ENCODE results near the gene LARGE1.

LARGE1 gene

GRCh38 chr22:33314316-33314715, 606.0 kb downstream of the LARGE1 start:
- no peak for DNase-seq (ENCODE audit: low read depth)

GRCh38 chr22:33303099-33303498, 617.2 kb downstream of the LARGE1 start:
- no peak for DNase-seq (ENCODE audit: low read depth)

- DNase-seq (ENCODE audit: low read depth): no peak
These were observed 617.7 kb downstream of the LARGE1 start for GRCh38 chr22:33302549-33302948.

GRCh38 chr22:33302049-33302545, 618.2 kb downstream of the LARGE1 start:
- DNase-seq (ENCODE audit: low read depth): peak; percentile 4

- no peak for DNase-seq (ENCODE audit: low read depth)
These were observed 620.1 kb downstream of the LARGE1 start for GRCh38 chr22:33300165-33300564.

GRCh38 chr22:33299245-33299956, 620.9 kb downstream of the LARGE1 start:
- DNase-seq (ENCODE audit: low read depth): no peak

- no peak for DNase-seq (ENCODE audit: low read depth)
These were observed 623.3 kb downstream of the LARGE1 start for GRCh38 chr22:33296941-33297340.

GRCh38 chr22:33288078-33288477, 632.2 kb downstream of the LARGE1 start:
- DNase-seq (ENCODE audit: low read depth): no peak

GRCh38 chr22:33275073-33275443, 645.2 kb downstream of the LARGE1 start:
- DNase-seq (ENCODE audit: low read depth): no peak

- no peak for DNase-seq (ENCODE audit: low read depth)
These were observed 645.8 kb downstream of the LARGE1 start for GRCh38 chr22:33274214-33275072.

GRCh38 chr22:33272871-33273270, 647.4 kb downstream of the LARGE1 start:
- DNase-seq (ENCODE audit: low read depth): no peak

- no peak for DNase-seq (ENCODE audit: low read depth)
These were observed 648.1 kb downstream of the LARGE1 start for GRCh38 chr22:33272180-33272579.

GRCh38 chr22:33271390-33272161, 648.7 kb downstream of the LARGE1 start:
- DNase-seq (ENCODE audit: low read depth): no peak

- no peak for DNase-seq (ENCODE audit: low read depth)
These were observed 649.7 kb downstream of the LARGE1 start for GRCh38 chr22:33270596-33270995.

GRCh38 chr22:33261699-33262098, 658.6 kb downstream of the LARGE1 start:
- no peak for DNase-seq (ENCODE audit: low read depth)

GRCh38 chr22:33260498-33260897, 659.8 kb downstream of the LARGE1 start:
- no peak for DNase-seq (ENCODE audit: low read depth)

- no peak for DNase-seq (ENCODE audit: low read depth)
These were observed 664.5 kb downstream of the LARGE1 start for GRCh38 chr22:33255791-33256190.

GRCh38 chr22:33248948-33249347, 671.3 kb downstream of the LARGE1 start:
- DNase-seq (ENCODE audit: low read depth): no peak

GRCh38 chr22:33247758-33248157, 672.5 kb downstream of the LARGE1 start:
- no peak for DNase-seq (ENCODE audit: low read depth)

- DNase-seq (ENCODE audit: low read depth): no peak
These were observed 678.2 kb downstream of the LARGE1 start for GRCh38 chr22:33242078-33242477.

GRCh38 chr22:33240888-33241475, 679.3 kb downstream of the LARGE1 start:
- DNase-seq (ENCODE audit: low read depth): no peak

- DNase-seq (ENCODE audit: low read depth): no peak
These were observed 688.2 kb downstream of the LARGE1 start for GRCh38 chr22:33232071-33232470.
